Spleen (tissue), 7 donors: Measurements from ENCODE around the gene TBC1D9.

Experiments used
- POLR2A ChIP-seq, 3 donors: fragments of 450-650 bp; IDR thresholded peaks; one replicate each; pipeline ENCODE4 v1.5.1; 2017; ENCODE audit warnings: antibody characterized with exemption in 3 of 3, mild to moderate bottlenecking in 1 of 3
- POLR2AphosphoS5 ChIP-seq, 3 donors: sonication (generic); formaldehyde crosslinking; IDR thresholded peaks; one replicate each; pipeline ENCODE4 v1.5.1; 2017; ENCODE audit warnings: antibody characterized with exemption in 3 of 3
- TF ChIP-seq, protein P1 (sequence below), 11 experiments: fragments of 200-600 bp in 7 of 11; fragments of 450-650 bp in 4 of 11; sonication (generic) in 4 of 11; IDR thresholded peaks in 8 of 11; conservative IDR thresholded peaks in 3 of 11; 1 replicate in 7 of 11; 2 replicates in 4 of 11; pipeline versions ENCODE4 v1.4.0 to v1.8.0; 2016 to 2021; ENCODE audit warnings: antibody characterized with exemption in 11 of 11, inconsistent platforms in 4 of 11, mild to moderate bottlenecking in 1 of 11
- donor health status: DM: no; HTN: no; CAD: no; lungs with moderate emphysema.
- donor health status: DM: no; HTN: no; CAD: no.
- donor health status: DM: no; HTN: no; CAD: no.

DNA sequence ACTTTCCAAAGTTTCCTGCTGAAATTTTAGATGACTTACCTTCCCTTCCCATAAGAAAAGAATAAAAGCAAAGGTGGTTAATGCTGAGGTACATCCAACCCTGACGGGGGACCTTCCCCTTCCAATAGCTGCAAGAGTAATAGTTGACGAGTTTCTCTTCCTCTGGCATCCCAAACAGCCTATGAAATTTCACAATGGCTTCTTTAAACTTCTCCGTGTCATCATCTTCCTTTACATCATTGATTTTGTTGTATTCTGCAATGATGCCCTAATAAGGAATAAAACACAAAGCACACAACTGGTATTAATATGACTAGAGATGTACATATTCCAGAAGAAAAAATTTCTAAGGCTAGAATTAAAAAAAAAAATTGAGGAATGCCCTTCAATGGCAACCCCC lies 76.6 kb downstream of the TBC1D9 start:
- TF ChIP-seq POLR2A (IDR thresholded peaks at IDR 0.05) (no peak), POLR2AphosphoS5 (IDR thresholded peaks at IDR 0.05) (no peak)
- TF ChIP-seq, protein P1, sequence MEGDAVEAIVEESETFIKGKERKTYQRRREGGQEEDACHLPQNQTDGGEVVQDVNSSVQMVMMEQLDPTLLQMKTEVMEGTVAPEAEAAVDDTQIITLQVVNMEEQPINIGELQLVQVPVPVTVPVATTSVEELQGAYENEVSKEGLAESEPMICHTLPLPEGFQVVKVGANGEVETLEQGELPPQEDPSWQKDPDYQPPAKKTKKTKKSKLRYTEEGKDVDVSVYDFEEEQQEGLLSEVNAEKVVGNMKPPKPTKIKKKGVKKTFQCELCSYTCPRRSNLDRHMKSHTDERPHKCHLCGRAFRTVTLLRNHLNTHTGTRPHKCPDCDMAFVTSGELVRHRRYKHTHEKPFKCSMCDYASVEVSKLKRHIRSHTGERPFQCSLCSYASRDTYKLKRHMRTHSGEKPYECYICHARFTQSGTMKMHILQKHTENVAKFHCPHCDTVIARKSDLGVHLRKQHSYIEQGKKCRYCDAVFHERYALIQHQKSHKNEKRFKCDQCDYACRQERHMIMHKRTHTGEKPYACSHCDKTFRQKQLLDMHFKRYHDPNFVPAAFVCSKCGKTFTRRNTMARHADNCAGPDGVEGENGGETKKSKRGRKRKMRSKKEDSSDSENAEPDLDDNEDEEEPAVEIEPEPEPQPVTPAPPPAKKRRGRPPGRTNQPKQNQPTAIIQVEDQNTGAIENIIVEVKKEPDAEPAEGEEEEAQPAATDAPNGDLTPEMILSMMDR (IDR thresholded peaks at IDR 0.05 in 8 of 11, conservative IDR thresholded peaks at IDR 0.05 in 3 of 11) = no peak
